Measurements from ENCODE around the gene PROM2.

Gene PROM2

GRCh38 chr2:95308426-95308990, 34.3 kb downstream of the PROM2 start:
- no peak for DNase-seq

GRCh38 chr2:95309599-95309998, 35.4 kb downstream of the PROM2 start:
- DNase-seq: no peak

GRCh38 chr2:95310216-95310615, 36.0 kb downstream of the PROM2 start:
- DNase-seq: no peak

- DNase-seq: no peak
These were observed 36.4 kb downstream of the PROM2 start for GRCh38 chr2:95310651-95311050.

- no peak for DNase-seq
These were observed 37.7 kb downstream of the PROM2 start for GRCh38 chr2:95311815-95312542.

- DNase-seq: no peak
These were observed 38.4 kb downstream of the PROM2 start for GRCh38 chr2:95312543-95313201.

- DNase-seq: no peak
These were observed 39.3 kb downstream of the PROM2 start for GRCh38 chr2:95313296-95314131.

- DNase-seq: no peak
These were observed 40.3 kb downstream of the PROM2 start for GRCh38 chr2:95314598-95314963.

GRCh38 chr2:95314964-95315611, 40.8 kb downstream of the PROM2 start:
- no peak for DNase-seq

GRCh38 chr2:95315801-95316411, 41.7 kb downstream of the PROM2 start:
- no peak for DNase-seq

GRCh38 chr2:95316466-95317122, 42.3 kb downstream of the PROM2 start:
- DNase-seq: no peak

- DNase-seq: no peak
These were observed 42.9 kb downstream of the PROM2 start for GRCh38 chr2:95317123-95317500.

- no peak for DNase-seq
These were observed 43.6 kb downstream of the PROM2 start for GRCh38 chr2:95317665-95318425.

- no peak for DNase-seq
These were observed 44.4 kb downstream of the PROM2 start for GRCh38 chr2:95318431-95319220.

- DNase-seq: no peak
These were observed 45.5 kb downstream of the PROM2 start for GRCh38 chr2:95319481-95320343.

- DNase-seq: no peak
These were observed 46.1 kb downstream of the PROM2 start for GRCh38 chr2:95320344-95320712.

GRCh38 chr2:95320986-95321767, 46.9 kb downstream of the PROM2 start:
- no peak for DNase-seq

- peak; percentile 41 to 68 for DNase-seq
These were observed 49.3 kb downstream of the PROM2 start for GRCh38 chr2:95323347-95324155.

Measured in NCI-H2081 (cell line).